Right renal pelvis (tissue), 4 donors: ENCODE measurements around the gene MARCHF11. TPM values are rescaled to one million over a fixed set of nuclear protein-coding genes. Genes with fewer than 3 reads are reported as not detected.

Experiments
- DNase-seq, 4 donors: peaks; one replicate each; pipeline ENCODE4 v3.0.0-alpha.2; 2013; ENCODE audit warnings: low read depth in 4 of 4, low spot score in 3 of 4, missing footprints in 1 of 4
- polyA plus RNA-seq, 4 donors: library from polyadenylated mRNA; unstranded; fragments of 120-200 nt; gene quantifications; one replicate each; pipeline ENCODE4 v1.2.1, GENCODE V29; 2013; ENCODE audit not compliant: insufficient read length in 4 of 4

The MARCHF11 gene
- polyA plus RNA-seq, 4 donors = 2.5 to 7.4 (median 3.9) TPM

GRCh38 chr5:16064135-16064893 is 115.3 kb downstream of the MARCHF11 start:
- DNase-seq = no peak

GRCh38 chr5:16061163-16061562 is 118.4 kb downstream of the MARCHF11 start:
- DNase-seq = no peak

- DNase-seq = no peak
Observed at GRCh38 chr5:16057277-16057676, 122.3 kb downstream of the MARCHF11 start.

GRCh38 chr5:16051246-16051755 is 128.3 kb downstream of the MARCHF11 start:
- no peak for DNase-seq

- DNase-seq = no peak
Observed at GRCh38 chr5:16050414-16050813, 129.2 kb downstream of the MARCHF11 start.

GRCh38 chr5:16049761-16050160 is 129.8 kb downstream of the MARCHF11 start:
- no peak for DNase-seq

GRCh38 chr5:16048132-16048531 is 131.5 kb downstream of the MARCHF11 start:
- DNase-seq = no peak

GRCh38 chr5:16043349-16043965 is 136.1 kb downstream of the MARCHF11 start:
- no peak for DNase-seq

- DNase-seq = no peak
Observed at GRCh38 chr5:16037121-16037845, 142.3 kb downstream of the MARCHF11 start.

- DNase-seq = no peak
Observed at GRCh38 chr5:16034319-16035001, 145.1 kb downstream of the MARCHF11 start.

- DNase-seq = no peak
Observed at GRCh38 chr5:16033187-16033925, 146.2 kb downstream of the MARCHF11 start.

- DNase-seq = no peak
Observed at GRCh38 chr5:16028708-16029107, 150.9 kb downstream of the MARCHF11 start.

GRCh38 chr5:16025681-16026080 is 153.9 kb downstream of the MARCHF11 start:
- no peak for DNase-seq

- no peak for DNase-seq
Observed at GRCh38 chr5:16018970-16019369, 160.6 kb downstream of the MARCHF11 start.

GRCh38 chr5:16017720-16018119 is 161.9 kb downstream of the MARCHF11 start:
- DNase-seq = no peak
